ENCODE data around the gene POLR2E. TPM values are rescaled to one million over a fixed set of nuclear protein-coding genes. Genes with fewer than 3 reads are reported as not detected.

The POLR2E gene
- total and polyA plus RNA-seq, 9 of the 15 experiments (the other 6 are each of a cell fraction or from before 2014, with no cell fraction given) = 3.4 to 413 (median 244) TPM

DNA sequence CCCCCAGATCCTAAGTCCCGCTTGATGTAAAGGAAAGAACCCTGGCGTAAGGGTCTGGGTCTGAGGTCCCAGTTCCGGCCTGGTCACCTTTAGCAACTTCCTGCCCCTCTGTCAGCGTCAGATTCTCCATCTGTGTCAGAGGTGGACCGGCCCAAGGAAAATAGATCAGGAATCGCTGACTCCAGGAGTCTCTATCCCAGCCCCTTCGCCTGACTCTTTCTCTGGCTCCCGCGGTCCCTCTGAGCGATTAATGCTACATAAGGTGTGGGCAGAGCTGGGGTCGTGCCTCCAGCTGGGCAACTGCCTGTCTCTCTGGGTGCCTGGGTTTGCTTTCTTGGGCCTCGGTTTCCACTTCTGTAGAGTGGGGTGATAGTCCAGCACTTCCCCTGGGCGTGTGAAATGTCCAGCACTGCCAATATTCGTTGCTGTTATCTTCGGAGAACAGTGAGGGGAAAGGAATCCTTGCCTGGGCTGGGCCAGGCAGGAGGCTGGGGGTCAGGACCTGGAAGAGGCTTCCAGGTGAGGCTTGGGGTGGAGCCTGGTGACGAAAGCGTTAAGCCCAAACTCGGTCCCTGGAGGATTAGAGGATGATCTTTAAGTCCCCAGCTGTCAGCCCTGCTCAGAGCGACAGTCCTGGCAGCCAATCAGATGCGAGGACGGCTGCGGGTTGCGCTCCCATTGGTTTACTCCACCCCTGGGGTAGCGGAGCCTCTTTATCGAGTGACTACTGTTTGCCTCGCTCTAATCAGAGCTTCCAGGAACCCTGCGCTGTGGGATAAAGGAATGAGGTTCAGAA lies 54.5 kb downstream of the POLR2E start (continued):
- TF ChIP-seq, protein P1, sequence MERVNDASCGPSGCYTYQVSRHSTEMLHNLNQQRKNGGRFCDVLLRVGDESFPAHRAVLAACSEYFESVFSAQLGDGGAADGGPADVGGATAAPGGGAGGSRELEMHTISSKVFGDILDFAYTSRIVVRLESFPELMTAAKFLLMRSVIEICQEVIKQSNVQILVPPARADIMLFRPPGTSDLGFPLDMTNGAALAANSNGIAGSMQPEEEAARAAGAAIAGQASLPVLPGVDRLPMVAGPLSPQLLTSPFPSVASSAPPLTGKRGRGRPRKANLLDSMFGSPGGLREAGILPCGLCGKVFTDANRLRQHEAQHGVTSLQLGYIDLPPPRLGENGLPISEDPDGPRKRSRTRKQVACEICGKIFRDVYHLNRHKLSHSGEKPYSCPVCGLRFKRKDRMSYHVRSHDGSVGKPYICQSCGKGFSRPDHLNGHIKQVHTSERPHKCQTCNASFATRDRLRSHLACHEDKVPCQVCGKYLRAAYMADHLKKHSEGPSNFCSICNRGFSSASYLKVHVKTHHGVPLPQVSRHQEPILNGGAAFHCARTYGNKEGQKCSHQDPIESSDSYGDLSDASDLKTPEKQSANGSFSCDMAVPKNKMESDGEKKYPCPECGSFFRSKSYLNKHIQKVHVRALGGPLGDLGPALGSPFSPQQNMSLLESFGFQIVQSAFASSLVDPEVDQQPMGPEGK (CRISPR knock-in tag; IDR thresholded peaks at IDR 0.05; ENCODE audit: borderline replicate concordance) = no peak
- TF ChIP-seq, protein P2, sequence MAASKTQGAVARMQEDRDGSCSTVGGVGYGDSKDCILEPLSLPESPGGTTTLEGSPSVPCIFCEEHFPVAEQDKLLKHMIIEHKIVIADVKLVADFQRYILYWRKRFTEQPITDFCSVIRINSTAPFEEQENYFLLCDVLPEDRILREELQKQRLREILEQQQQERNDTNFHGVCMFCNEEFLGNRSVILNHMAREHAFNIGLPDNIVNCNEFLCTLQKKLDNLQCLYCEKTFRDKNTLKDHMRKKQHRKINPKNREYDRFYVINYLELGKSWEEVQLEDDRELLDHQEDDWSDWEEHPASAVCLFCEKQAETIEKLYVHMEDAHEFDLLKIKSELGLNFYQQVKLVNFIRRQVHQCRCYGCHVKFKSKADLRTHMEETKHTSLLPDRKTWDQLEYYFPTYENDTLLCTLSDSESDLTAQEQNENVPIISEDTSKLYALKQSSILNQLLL (CRISPR knock-in tag; IDR thresholded peaks at IDR 0.05; ENCODE audit: borderline replicate concordance) = no peak
- no peak for TF ChIP-seq DNMT1 (IDR thresholded peaks at IDR 0.05)
- no peak for TF ChIP-seq MCM7 (IDR thresholded peaks at IDR 0.05)
- no peak for TF ChIP-seq KLF6 (CRISPR knock-in tag; IDR thresholded peaks at IDR 0.05; ENCODE audit: borderline replicate concordance)
- TF ChIP-seq, protein P3, sequence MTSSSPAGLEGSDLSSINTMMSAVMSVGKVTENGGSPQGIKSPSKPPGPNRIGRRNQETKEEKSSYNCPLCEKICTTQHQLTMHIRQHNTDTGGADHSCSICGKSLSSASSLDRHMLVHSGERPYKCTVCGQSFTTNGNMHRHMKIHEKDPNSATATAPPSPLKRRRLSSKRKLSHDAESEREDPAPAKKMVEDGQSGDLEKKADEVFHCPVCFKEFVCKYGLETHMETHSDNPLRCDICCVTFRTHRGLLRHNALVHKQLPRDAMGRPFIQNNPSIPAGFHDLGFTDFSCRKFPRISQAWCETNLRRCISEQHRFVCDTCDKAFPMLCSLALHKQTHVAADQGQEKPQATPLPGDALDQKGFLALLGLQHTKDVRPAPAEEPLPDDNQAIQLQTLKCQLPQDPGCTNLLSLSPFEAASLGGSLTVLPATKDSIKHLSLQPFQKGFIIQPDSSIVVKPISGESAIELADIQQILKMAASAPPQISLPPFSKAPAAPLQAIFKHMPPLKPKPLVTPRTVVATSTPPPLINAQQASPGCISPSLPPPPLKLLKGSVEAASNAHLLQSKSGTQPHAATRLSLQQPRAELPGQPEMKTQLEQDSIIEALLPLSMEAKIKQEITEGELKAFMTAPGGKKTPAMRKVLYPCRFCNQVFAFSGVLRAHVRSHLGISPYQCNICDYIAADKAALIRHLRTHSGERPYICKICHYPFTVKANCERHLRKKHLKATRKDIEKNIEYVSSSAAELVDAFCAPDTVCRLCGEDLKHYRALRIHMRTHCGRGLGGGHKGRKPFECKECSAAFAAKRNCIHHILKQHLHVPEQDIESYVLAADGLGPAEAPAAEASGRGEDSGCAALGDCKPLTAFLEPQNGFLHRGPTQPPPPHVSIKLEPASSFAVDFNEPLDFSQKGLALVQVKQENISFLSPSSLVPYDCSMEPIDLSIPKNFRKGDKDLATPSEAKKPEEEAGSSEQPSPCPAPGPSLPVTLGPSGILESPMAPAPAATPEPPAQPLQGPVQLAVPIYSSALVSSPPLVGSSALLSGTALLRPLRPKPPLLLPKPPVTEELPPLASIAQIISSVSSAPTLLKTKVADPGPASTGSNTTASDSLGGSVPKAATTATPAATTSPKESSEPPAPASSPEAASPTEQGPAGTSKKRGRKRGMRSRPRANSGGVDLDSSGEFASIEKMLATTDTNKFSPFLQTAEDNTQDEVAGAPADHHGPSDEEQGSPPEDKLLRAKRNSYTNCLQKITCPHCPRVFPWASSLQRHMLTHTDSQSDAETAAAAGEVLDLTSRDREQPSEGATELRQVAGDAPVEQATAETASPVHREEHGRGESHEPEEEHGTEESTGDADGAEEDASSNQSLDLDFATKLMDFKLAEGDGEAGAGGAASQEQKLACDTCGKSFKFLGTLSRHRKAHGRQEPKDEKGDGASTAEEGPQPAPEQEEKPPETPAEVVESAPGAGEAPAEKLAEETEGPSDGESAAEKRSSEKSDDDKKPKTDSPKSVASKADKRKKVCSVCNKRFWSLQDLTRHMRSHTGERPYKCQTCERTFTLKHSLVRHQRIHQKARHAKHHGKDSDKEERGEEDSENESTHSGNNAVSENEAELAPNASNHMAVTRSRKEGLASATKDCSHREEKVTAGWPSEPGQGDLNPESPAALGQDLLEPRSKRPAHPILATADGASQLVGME (CRISPR knock-in tag; IDR thresholded peaks at IDR 0.05) = no peak
- no peak for TF ChIP-seq NR2F6 (CRISPR knock-in tag; IDR thresholded peaks at IDR 0.05)
- no peak for TF ChIP-seq JUNB (CRISPR knock-in tag; conservative IDR thresholded peaks at IDR 0.05)
- TF ChIP-seq BRCA1 (IDR thresholded peaks at IDR 0.05) = no peak
- 0 out of 2 replicates have a peak, but pooled peaks have one; percentile 57 for TF ChIP-seq BRCA1 (CRISPR knock-in tag; IDR thresholded peaks at IDR 0.05)
- TF ChIP-seq, protein P4, sequence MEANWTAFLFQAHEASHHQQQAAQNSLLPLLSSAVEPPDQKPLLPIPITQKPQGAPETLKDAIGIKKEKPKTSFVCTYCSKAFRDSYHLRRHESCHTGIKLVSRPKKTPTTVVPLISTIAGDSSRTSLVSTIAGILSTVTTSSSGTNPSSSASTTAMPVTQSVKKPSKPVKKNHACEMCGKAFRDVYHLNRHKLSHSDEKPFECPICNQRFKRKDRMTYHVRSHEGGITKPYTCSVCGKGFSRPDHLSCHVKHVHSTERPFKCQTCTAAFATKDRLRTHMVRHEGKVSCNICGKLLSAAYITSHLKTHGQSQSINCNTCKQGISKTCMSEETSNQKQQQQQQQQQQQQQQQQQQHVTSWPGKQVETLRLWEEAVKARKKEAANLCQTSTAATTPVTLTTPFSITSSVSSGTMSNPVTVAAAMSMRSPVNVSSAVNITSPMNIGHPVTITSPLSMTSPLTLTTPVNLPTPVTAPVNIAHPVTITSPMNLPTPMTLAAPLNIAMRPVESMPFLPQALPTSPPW (CRISPR knock-in tag; IDR thresholded peaks at IDR 0.05) = no peak
- TF ChIP-seq SP1 (CRISPR knock-in tag; IDR thresholded peaks at IDR 0.05) = peak; percentile 77
- no peak for TF ChIP-seq ZNF282 (CRISPR knock-in tag; IDR thresholded peaks at IDR 0.05)
- TF ChIP-seq POLR2B (IDR thresholded peaks at IDR 0.05; ENCODE audit: low read depth, partially characterized antibody) = no peak
- peak; percentile 96 for TF ChIP-seq HDGF (IDR thresholded peaks at IDR 0.05)
- no peak; the same call in 1 of the 2 replicates for TF ChIP-seq TOE1 (IDR thresholded peaks at IDR 0.05; ENCODE audit: borderline replicate concordance)
- TF ChIP-seq TOE1 (CRISPR knock-in tag; IDR thresholded peaks at IDR 0.05; ENCODE audit: borderline replicate concordance, low read depth) = no peak
- 0 out of 2 replicates have a peak, but pooled peaks have one; percentile 26 for TF ChIP-seq GABPB1 (CRISPR knock-in tag; IDR thresholded peaks at IDR 0.05)

Measured in K562 (cell line).